ENCODE results near the gene KCND3.

Gene KCND3

DNA sequence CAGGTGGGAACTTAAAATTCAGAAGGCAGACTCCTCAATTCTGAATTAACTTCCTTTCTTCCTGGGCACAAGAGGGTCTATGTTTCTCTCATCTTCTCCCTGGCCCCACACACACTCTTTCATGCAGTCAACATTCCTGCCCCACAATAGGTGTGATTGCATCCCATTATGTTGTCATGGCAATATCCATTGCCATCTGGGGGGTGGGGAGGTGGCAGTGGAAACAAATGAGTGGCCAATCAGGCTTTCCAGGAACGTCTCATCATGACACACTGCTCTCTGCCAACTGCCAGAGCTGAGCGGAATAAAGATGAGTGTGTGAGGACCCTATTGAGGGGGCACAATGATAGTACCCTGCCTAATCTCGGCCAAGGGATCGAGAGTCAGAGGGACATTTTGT, 80.4 kb downstream of the KCND3 start:
- DNase-seq, result no peak

GRCh38 chr1:111908011-111908621, 81.4 kb downstream of the KCND3 start:
- no peak for DNase-seq

DNA sequence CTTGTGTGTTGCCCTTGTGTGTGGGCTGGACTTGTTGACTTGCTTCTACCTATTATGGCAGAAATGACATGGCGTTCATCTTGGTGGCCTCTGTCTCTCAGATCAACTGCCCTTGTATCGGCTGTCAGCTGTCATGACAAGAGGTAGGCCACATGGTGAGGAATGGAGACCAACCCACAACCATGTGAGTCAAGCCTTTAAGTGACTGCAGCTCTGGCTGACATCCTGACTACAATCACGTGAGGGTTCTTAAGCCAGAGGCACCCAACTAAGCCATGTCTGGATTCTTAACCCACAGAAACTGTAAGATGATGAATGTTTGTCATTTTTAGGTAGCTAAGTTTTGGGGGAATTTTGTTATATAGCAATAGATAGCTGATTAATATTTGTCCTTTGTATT, 82.1 kb downstream of the KCND3 start:
- no peak for DNase-seq

GRCh38 chr1:111906816-111907215, 82.7 kb downstream of the KCND3 start:
- DNase-seq, result no peak

DNA sequence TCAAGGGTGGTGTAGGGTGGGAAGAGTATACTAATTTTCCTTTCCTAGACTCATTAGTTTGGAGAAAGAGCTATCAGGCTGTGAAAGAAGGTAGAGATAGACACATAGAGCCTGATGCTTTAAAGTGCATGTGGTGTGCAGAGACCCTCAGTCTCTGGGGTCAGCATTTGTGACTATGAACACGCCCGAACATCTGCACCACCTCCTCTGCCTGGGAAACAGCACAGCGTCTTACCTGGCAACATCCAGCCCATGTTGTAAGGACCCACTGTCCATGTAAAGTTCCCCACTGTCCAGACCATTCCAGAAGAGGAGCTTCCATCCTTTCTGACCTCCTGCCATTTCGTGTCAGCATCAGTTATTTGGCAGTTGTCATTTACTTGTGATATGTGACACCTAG, 83.4 kb downstream of the KCND3 start:
- no peak for DNase-seq

- no peak for DNase-seq
Measured at GRCh38 chr1:111904478-111905218, 84.8 kb downstream of the KCND3 start.

- no peak for DNase-seq
Measured at GRCh38 chr1:111903871-111904449, 85.5 kb downstream of the KCND3 start.

DNA sequence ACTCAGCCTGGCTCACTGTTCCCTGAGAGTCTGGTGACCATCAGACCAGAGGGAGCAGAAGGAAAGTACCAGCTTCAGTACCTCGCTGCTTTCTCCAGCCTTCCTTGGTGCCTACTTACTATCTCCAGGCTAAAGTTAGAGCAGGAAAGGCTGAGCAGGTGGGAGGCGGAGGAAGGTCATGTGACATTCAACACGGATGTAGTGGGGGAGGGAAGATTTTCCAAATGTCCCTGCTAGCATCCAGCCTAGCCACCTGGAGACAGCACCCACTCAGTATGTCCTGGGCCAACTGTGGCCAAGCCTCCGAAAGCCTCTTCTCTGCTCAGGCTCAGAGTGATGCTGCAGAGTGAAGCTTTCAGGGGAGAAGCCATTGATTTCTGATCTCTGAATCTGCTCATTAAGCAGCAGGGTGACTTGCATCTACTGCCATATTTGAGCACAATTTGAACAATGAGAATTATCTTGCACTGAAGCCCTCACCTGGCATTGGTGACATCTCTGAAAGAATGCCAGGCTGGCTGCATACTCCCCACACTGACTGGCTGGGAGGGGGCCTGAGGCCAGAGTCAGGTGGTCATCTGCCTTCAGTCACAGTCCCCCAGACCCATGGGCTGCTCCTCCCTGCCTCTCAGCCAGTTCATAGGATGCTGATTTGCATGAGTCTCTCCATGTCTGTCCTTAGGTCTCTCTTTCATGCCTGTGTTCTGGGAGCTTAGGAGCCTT, 86.2 kb downstream of the KCND3 start:
- DNase-seq, result no peak

- DNase-seq, result no peak
Measured at GRCh38 chr1:111895469-111895868, 94.0 kb downstream of the KCND3 start.

GRCh38 chr1:111895017-111895416, 94.5 kb downstream of the KCND3 start:
- no peak for DNase-seq

- no peak for DNase-seq
Measured at GRCh38 chr1:111894497-111894896, 95.0 kb downstream of the KCND3 start.

DNA sequence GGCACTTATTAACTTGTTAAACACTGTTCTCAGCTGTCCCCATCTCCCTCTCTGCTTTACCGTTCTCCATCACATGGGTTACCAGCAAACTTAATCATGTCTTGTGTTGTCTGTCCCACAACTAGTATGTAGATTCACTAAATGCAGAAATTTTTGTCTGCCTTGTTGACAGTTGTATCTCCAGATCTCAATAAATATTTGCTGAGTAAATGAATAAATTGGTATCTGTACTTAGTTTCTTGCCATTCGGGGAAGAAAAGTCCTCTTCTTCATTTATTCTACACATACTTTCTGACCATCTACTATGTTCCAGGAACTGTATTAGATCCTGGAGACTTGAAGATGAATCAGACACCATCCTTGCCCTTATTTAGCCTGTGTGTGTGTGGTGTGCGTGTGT, 97.9 kb downstream of the KCND3 start:
- no peak for DNase-seq

- DNase-seq, result no peak
Measured at GRCh38 chr1:111888740-111889376, 100.6 kb downstream of the KCND3 start.

- DNase-seq, result no peak
Measured at GRCh38 chr1:111887875-111888274, 101.6 kb downstream of the KCND3 start.

DNA sequence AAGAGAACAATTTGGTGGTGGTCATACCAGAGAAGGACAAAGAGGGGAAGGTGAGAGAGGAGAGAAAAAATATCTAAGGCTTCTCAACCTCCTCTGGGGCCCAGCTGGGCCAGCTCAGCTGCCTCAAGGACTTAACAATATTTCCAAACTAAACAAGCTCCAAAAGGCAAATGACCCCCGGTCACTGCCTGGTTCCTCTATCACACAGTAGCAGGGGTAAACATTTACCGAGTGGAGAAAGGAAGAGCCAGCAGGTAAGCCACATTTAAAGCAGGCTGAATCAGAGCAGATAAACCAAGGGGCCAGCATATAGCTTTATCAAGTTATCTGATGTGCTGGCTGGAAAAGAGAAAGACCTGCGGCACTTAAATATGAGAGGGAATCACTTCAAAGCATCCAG, 102.1 kb downstream of the KCND3 start:
- DNase-seq, result no peak

DNA sequence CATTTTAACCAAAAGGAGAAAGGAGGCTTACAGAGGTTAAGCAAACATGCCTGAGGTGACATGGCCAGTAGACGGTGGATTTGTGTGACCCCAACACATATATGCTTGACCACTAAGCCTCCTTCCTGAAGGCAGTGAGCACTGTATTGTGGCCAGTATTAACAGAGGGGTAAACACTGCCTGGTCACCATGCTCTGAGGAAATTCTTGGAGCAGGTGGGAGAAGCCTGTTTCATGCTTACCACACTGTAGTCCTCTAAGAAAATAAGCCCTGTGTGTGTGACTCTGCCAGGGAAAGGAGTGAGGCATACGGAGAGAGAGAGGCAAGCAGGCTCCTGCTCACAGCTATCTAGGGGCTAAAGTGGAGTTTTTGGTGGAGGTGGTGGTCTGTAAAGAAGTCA, 102.7 kb downstream of the KCND3 start:
- DNase-seq, result no peak

- no peak for DNase-seq
Measured at GRCh38 chr1:111884772-111885443, 104.6 kb downstream of the KCND3 start.

DNA sequence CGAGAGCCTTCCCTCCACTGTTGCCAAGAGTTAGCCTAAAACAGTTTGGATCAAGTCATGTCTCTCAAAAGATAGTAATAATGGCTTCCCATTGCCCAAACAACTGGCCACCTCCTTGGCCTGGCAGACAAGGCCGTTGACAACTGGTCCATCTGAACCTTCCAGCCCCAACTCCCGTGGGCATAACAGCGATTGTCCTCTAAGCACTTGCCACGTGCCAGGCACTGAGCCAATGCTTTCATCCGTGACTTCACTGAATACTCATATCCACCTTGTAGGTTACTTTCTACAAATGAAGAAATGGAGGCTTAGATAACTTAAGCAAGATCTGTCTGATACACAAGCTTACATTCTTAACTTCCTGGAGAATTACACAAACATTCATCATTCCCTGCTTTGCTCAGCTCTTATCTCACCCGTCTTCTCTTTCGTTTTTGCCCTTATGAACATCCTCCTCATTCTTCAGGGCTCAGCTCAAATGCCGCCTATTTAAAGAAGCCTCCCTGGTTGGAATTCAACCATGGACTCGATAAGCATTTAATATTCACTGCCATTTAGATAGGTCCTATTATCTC, 106.4 kb downstream of the KCND3 start:
- DNase-seq, result no peak

DNA sequence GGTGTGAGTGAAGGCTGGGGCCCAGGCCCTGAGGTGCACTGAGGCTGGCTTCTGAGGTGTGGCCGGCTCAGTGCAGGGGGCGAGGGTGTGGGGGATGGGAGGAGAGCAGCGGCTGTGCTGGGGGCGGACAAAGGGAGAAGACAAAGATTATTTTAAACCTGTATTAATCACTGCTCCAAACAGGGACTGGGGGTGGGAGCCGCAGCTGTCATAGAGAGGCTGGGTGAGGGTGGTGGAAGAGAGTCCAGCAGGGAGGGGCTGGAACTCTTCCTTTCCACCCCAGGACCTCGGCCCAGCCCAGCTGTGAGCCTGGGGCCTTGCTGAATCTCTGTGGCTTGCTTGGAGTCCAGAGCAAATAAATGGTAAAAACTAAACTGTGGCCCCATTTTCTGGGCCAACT, 106.9 kb downstream of the KCND3 start:
- no peak for DNase-seq

- no peak for DNase-seq
Measured at GRCh38 chr1:111880881-111881837, 108.3 kb downstream of the KCND3 start.

GRCh38 chr1:111879081-111879480, 110.4 kb downstream of the KCND3 start:
- no peak for DNase-seq
